HepG2 (cell line): ENCODE measurements around the gene MXRA8. TPM values are rescaled to one million over a fixed set of nuclear protein-coding genes. Genes with fewer than 3 reads are reported as not detected.
A peak's percentile ranks its signal among the peaks of the same experiment; 100 is the strongest.

ENCODE experiments used
- CENPX ChIP-seq: sonication (generic); formaldehyde crosslinking; IDR thresholded peaks from 2 replicates; pipeline ENCODE4 v1.9.0; 2021; ENCODE audit warnings: mild to moderate bottlenecking, missing genetic modification reagents, moderate library complexity
- FLYWCH1 ChIP-seq: sonication (generic); formaldehyde crosslinking; IDR thresholded peaks from 2 replicates; pipeline ENCODE4 v1.8.1; 2023; ENCODE audit warnings: mild to moderate bottlenecking, missing genetic modification reagents
- GPBP1L1 ChIP-seq: sonication (generic); formaldehyde crosslinking; IDR thresholded peaks from 2 replicates; pipeline ENCODE4 v1.5.0; 2020; ENCODE audit warnings: mild to moderate bottlenecking, missing genetic modification reagents
- ISX ChIP-seq: sonication (generic); formaldehyde crosslinking; conservative IDR thresholded peaks from 2 replicates; pipeline ENCODE4 v1.5.0; 2020; ENCODE audit warnings: missing genetic modification reagents
- JUND ChIP-seq: sonication (generic); formaldehyde crosslinking; IDR thresholded peaks from 2 replicates; pipeline ENCODE4 v1.8.0; 2022; ENCODE audit warnings: mild to moderate bottlenecking, missing genetic modification reagents
- TEAD2 ChIP-seq: sonication (generic); formaldehyde crosslinking; IDR thresholded peaks from 2 replicates; pipeline ENCODE4 v1.9.0; 2021; ENCODE audit warnings: missing genetic modification reagents
- TFDP2 ChIP-seq: sonication (generic); formaldehyde crosslinking; IDR thresholded peaks from 2 replicates; pipeline ENCODE4 v1.4.0; 2020; ENCODE audit warnings: missing genetic modification reagents
- THAP9 ChIP-seq: sonication (generic); formaldehyde crosslinking; IDR thresholded peaks from 2 replicates; pipeline ENCODE4; 2020; ENCODE audit warnings: missing genetic modification reagents, mild to moderate bottlenecking, borderline replicate concordance
- U2AF1 ChIP-seq: fragments of 200-400 bp; formaldehyde crosslinking; optimal IDR thresholded peaks from 2 replicates; pipeline ENCODE3; 2017; ENCODE audit warnings: mild to moderate bottlenecking, low read depth, low read length
- ZBTB14 ChIP-seq: sonication (generic); formaldehyde crosslinking; IDR thresholded peaks from 2 replicates; pipeline ENCODE4 v1.4.0; 2020; ENCODE audit warnings: missing genetic modification reagents
- ZBTB3 ChIP-seq: sonication (generic); formaldehyde crosslinking; IDR thresholded peaks from 2 replicates; pipeline ENCODE4 v1.4.0; 2020; ENCODE audit warnings: low read depth, mild to moderate bottlenecking, moderate library complexity, missing genetic modification reagents, borderline replicate concordance
- ZBTB43 ChIP-seq: sonication (generic); formaldehyde crosslinking; conservative IDR thresholded peaks from 2 replicates; pipeline ENCODE4 v1.4.0; 2020; ENCODE audit warnings: missing genetic modification reagents
- ZC3H4 ChIP-seq: sonication (generic); formaldehyde crosslinking; IDR thresholded peaks from 2 replicates; pipeline ENCODE4 v1.4.0; 2020; ENCODE audit warnings: missing genetic modification reagents, borderline replicate concordance
- ZGPAT ChIP-seq: IDR thresholded peaks from 2 replicates; pipeline ENCODE4 v1.6.1; 2016; ENCODE audit warnings: mild to moderate bottlenecking
- ZNF263 ChIP-seq: sonication (generic); formaldehyde crosslinking; IDR thresholded peaks from 2 replicates; pipeline ENCODE4 v1.4.0; 2020; ENCODE audit warnings: missing genetic modification reagents
- ZNF414 ChIP-seq: sonication (generic); formaldehyde crosslinking; IDR thresholded peaks from 2 replicates; pipeline ENCODE4 v1.5.0; 2020; ENCODE audit warnings: missing genetic modification reagents
- polyA plus RNA-seq, 8 experiments: library from polyadenylated mRNA; depleted of rRNA in 3 of 8; stranded (reverse) in 7 of 8; unstranded in 1 of 8; fragments of >200 nt; fragmentation: Illumina TruSeq in 4 of 8; extraction: Trizol in 4 of 8; gene quantifications; 2 replicates each; pipeline versions ENCODE4 v1.2.1 to v1.2.3, GENCODE V29; 2011 to 2016; ENCODE audit warnings: low read depth in 4 of 8, missing spikeins in 1 of 8, mixed read lengths in 1 of 8; ENCODE audit not compliant: insufficient read depth in 1 of 8
- total RNA-seq, 5 experiments: library from RNA; depleted of rRNA; stranded (reverse); fragments of >200 nt; fragmentation: Illumina TruSeq; extraction: Trizol; gene quantifications; 2 replicates each; pipeline ENCODE4 v1.2.3, GENCODE V29; 2016; ENCODE audit warnings: low read depth in 1 of 5

MXRA8 gene
- total and polyA plus RNA-seq, 2 of the 13 experiments (the other 11 are each of a cell fraction or from before 2014, with no cell fraction given), result 19.8 to 44.8 TPM

GRCh38 chr1:1308756-1309250 is 49.6 kb downstream of the MXRA8 start (continued):
- no peak for TF ChIP-seq TFDP2 (CRISPR knock-in tag)
- no peak for TF ChIP-seq ZNF263
- no peak for TF ChIP-seq TEAD2 (CRISPR knock-in tag)
- no peak for TF ChIP-seq FLYWCH1
- TF ChIP-seq U2AF1, result no peak
- no peak for TF ChIP-seq THAP9 (CRISPR knock-in tag)
- no peak for TF ChIP-seq ZBTB3 (CRISPR knock-in tag)
- TF ChIP-seq ZGPAT, result no peak
- no peak for TF ChIP-seq ZBTB43
- TF ChIP-seq ZBTB14 (CRISPR knock-in tag), result peak; percentile 18; the same call in 1 of the 2 replicates
- TF ChIP-seq CENPX (CRISPR knock-in tag), result no peak
- no peak for TF ChIP-seq ISX (CRISPR knock-in tag)
- TF ChIP-seq JUND (CRISPR knock-in tag), result no peak
- no peak for TF ChIP-seq GPBP1L1 (CRISPR knock-in tag)
- no peak for TF ChIP-seq ZC3H4 (CRISPR knock-in tag)
- no peak for TF ChIP-seq ZNF414 (CRISPR knock-in tag)
